Activated CD4-positive, alpha-beta T cell treated with anti-CD3 and anti-CD28 coated beads for 4 hours (primary cell): ENCODE results near the gene TPX2.
"Not testable (repeated sequence)": the region's sequence is repeated elsewhere in the genome, so short reads cannot be mapped to it uniquely, and the experiment has no call there.

Experiments used
- DNase-seq, 2 donors: peaks; one replicate each; pipeline ENCODE4 v3.0.0-alpha.2; 2020

Gene TPX2

GRCh38 chr20:31721408-31722256, 17.5 kb upstream of the TPX2 start:
- DNase-seq = no peak

- peak; percentile 85 to 89 for DNase-seq
These were observed 16.6 kb upstream of the TPX2 start, which contains the start of gene BCL2L1 for GRCh38 chr20:31722257-31723068. Gene BCL2L1, minus strand, starts transcription at chr20:31722868. Its CDS starts 650 bp downstream, at chr20:31722218.

- DNase-seq = no peak
These were observed 16.1 kb upstream of the TPX2 start for GRCh38 chr20:31723069-31723318.

- peak; percentile 96 to 98 for DNase-seq
These were observed 15.6 kb upstream of the TPX2 start for GRCh38 chr20:31723319-31724078.

- DNase-seq = no peak
These were observed 7.8 kb upstream of the TPX2 start for GRCh38 chr20:31731321-31731717.

- DNase-seq = no peak
These were observed 474 bp downstream of the TPX2 start for GRCh38 chr20:31739550-31739977.

- no peak for DNase-seq
These were observed 1.1 kb downstream of the TPX2 start for GRCh38 chr20:31740208-31740607.

- no peak for DNase-seq
These were observed 1.7 kb downstream of the TPX2 start for GRCh38 chr20:31740656-31741323.

- DNase-seq = no peak
These were observed 7.2 kb downstream of the TPX2 start for GRCh38 chr20:31746068-31746878.

- not testable (repeated sequence) for DNase-seq
These were observed 7.9 kb downstream of the TPX2 start for GRCh38 chr20:31747028-31747427.

GRCh38 chr20:31747640-31748039, 8.6 kb downstream of the TPX2 start:
- DNase-seq = no peak

- no peak for DNase-seq
These were observed 10.1 kb downstream of the TPX2 start for GRCh38 chr20:31749223-31749622.

GRCh38 chr20:31751126-31751525, 12.0 kb downstream of the TPX2 start:
- DNase-seq = no peak

GRCh38 chr20:31757254-31757653, 18.2 kb downstream of the TPX2 start:
- no peak for DNase-seq

GRCh38 chr20:31758521-31758920, 19.4 kb downstream of the TPX2 start:
- no peak for DNase-seq

GRCh38 chr20:31758991-31759390, 19.9 kb downstream of the TPX2 start:
- DNase-seq = no peak

- no peak for DNase-seq
These were observed 20.9 kb downstream of the TPX2 start for GRCh38 chr20:31759836-31760518.

GRCh38 chr20:31760519-31761240, 21.6 kb downstream of the TPX2 start:
- no peak for DNase-seq

GRCh38 chr20:31764641-31765305, 25.7 kb downstream of the TPX2 start:
- DNase-seq = no peak

- no peak for DNase-seq
These were observed 28.7 kb downstream of the TPX2 start for GRCh38 chr20:31767805-31768204.
